ENCODE results near the gene FBP2.

FBP2 gene

DNA sequence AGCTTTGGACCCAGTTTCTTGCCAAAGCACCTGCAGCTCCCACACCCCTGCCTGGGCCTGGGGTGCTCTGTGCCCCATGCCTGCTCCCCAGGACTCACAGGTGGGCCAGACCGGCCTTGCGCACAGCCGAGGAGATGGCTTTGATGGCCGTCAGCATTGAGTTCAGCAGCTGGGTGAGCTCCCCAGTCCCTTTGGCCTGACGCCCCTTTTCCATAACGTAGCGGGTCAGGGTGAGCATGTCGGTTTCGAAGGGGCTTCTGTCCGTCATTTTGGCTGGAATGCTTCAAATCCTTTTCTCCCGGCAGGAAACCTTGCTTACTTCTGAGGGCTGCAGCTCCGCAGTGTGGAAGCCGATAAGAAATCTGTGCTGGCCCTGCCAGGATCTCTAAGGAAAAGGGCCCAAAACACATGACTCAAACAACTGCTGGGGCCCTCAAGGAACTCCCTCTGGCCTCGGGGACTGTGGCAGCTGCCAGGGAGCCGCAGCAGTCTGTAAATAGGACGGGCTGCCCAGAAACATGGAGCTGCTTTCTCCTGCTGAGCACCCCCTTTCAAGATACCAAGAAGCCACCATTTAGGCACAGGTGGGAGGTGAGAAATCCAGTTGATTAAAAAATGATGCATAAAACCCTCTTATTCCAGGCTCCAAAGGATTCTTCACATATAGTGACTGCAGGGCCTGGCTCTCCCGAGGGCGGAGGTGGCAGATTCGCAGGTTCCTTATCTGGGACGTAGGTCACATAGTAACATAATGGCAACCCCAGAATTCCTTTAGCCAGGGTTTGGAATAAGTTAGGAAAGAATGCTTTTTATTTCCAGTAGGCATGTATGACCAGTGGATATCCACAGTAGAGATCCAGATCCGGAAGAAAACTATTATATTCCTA, at the start of gene FBP2:
FBP2 (minus strand) TSS at position 366 of the 887 bp plus-strand sequence; CDS start at position 268, 98 bp downstream.
- no peak for DNase-seq (ENCODE audit: low read depth)

DNA sequence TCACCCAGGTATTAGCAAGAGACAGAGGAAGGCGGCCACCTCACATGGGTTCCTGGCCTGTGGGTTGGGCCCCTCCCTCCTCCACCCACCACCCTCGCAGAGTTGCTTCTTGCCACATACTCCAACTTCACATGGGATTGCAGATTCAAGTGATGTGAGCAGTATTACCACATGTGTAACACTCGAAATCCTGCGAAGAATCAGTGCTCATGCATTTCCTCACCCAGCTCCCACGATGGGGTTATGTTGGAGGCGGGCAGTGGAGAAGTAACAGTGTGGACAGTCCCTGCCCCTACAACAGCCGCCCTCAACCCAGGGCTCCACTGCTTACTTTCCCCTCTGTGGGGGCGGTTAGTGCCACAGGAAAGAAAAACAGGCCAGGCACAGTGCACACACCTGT, 49.6 kb upstream of the FBP2 start:
- DNase-seq (ENCODE audit: low read depth) = no peak

DNA sequence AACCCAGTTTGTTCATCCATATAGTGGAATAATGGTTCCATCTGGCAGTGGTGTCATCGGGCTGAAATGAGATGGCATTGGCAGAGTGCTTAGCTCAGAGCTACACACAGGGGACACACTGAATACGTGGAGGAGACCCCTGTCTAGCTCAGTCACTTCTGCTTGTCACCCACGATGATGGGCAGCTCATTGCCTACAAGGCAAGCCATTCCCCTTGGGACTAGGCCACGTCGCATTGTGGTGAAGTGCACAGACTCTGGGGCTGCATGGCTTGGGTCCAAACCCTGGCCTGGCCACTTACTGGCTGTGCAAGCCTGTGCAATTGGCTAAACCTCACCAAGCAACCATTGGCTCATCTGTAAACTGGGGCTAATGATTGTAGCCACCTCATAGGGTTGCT, 48.9 kb upstream of the FBP2 start:
- DNase-seq (ENCODE audit: low read depth) = no peak

DNA sequence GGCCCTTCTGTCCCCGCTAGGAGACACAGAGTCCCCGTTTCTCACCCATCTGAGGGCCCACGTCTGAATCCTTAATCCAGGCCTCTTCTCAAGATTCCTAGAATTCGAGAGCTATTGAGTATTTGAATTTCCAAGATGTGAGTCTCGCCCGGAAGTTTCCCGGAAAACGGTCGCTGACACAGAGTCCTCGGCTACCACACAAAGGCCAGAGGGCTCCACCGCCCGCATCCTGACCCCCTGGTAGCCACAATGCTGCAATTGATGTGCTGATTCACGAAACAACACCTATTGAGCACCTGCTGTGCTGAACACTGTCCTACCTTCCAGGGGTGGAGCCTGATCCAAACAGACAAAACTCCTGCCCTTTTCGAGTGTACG, 46.4 kb upstream of the FBP2 start:
- DNase-seq (ENCODE audit: low read depth) = no peak

DNA sequence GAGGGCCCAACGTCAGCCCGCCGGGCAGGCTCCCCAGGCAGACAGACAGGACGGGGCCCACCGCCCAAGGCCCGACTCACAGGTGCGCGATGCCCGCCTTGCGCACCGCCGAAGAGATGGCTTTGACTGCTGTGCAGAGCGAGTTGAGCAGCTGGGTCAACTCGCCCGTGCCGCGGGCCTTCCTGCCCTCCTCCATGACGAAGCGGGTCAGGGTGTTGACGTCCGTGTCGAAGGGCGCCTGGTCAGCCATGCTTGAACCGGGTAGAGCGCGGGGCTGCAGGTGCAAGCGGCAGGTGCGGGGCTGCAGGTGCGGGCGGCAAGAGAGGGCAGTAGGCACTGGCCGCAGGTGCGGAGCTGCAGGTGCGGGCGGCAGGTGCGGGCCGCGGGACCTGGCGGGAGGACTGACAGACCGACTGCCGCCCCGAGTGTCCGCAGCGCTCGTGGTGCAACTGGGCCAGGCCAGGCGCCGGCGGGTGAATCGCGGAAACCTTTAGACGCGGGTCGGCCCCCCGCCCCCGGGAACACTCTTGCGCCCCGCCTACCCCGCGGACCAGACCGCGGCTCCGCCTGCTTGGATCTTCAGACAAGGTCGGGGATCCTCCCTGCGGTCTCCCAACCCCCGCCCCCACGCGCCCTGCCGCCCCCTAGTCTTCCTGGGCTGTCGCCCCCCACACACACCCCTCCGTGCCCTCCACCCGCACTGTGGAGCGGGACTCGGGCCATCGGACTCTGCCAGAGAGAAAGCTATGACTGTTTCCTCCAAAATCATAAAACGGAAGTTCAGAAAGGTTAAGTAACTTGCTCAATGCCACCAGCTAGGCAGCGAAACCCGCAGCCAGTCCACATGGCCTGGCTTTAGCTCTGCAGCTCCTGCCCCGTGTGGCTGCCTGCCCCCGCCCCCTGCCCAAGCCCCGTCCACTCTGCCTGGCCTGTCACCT, 45.7 kb upstream of the FBP2 start, which contains the start of gene FBP1:
FBP1 (minus strand) TSS at position 458 of the 938 bp plus-strand sequence; CDS start at position 250, 208 bp downstream.
- DNase-seq (ENCODE audit: low read depth) = peak; percentile 13

DNA sequence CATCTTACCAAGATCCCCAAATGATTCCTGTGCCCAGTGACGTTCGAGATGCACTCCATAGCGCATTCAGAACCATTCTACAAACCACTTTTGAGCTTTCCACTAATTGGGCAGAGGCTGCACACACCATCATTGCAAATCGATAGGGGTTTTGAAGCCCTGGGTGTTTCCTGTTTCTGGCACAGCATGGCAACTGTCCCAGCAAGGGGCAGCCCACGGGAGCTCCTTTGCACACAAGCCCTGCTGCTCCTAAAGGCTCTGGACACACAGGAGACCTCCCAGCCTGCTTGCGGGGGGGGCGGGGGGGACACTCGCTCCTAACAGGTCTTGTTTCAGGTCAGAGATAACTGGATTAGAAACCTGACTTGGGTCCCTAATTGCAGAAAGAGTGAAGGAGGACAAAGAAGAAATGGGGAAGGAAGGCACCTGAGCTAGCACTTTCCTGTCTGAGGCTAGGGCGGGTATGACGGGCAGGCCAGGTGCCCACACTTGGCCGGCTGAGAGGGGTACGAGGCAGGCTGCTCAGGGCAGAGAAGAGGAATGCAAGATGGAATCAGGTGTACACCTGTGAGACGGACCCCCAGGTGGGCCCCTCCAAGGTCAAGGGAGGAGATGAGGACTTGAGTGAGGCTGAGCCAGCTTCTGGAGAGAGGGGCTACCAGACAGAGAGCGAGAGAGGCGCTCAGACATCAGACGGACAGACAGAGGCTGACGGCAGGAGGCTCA, 44.9 kb upstream of the FBP2 start:
- DNase-seq (ENCODE audit: low read depth) = no peak

DNA sequence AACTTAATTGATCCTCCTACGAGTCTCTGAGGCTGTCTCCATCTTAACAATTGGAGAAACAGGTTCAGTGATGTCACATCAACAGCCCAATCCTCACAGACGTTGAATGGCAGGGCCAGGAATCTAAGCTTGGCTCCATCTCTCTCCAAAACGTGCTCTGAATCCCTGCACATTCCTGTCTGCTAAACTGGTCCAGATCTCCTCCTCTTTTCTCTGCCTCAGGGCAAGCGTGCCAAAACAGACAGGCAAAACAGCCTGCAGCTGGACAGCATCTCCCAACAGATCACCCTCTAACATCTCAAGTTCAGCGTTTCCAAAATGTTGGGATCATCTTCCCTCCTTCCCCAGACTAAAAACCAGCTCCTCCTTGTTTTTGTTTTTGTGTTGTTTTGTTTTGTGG, 39.1 kb upstream of the FBP2 start:
- DNase-seq (ENCODE audit: low read depth) = no peak

DNA sequence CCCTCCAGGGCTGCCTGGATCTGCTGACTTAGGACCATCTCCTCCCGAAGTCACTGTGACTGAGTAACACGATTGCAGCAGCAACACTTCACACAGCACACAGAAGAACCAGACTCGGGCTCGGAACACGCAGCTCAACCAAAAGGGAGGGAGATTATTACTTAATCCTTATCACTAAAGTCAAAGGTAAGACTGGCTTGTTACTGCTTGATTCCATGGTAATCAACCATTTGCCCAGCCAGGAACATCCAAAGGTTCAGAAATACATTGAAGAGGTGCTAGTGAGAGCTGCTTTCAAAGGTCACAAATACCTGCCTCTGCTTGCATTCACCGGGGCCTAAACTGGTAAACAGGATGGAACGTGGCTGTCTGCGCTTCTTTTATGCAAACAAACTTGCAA, 38.0 kb upstream of the FBP2 start:
- DNase-seq (ENCODE audit: low read depth) = no peak

DNA sequence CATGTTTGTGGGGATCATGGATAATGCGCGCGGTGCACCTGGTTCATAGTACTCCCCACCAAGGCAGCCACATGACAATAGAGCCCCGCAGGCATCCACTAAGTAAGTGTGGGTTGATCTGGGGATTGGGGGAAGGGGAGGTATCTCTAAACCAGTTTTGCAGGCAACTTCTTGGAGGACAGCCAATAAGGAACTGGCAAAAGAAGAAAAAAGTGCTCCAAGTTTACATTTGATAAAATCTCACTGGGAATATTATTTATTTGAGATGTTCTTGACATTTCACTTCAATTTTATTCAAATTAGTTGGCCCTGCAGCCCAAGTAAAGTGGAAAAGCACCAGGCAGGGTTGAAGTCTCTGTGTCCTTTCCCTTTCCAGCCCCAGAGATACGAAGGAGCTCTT, 37.2 kb upstream of the FBP2 start:
- DNase-seq (ENCODE audit: low read depth) = no peak

DNA sequence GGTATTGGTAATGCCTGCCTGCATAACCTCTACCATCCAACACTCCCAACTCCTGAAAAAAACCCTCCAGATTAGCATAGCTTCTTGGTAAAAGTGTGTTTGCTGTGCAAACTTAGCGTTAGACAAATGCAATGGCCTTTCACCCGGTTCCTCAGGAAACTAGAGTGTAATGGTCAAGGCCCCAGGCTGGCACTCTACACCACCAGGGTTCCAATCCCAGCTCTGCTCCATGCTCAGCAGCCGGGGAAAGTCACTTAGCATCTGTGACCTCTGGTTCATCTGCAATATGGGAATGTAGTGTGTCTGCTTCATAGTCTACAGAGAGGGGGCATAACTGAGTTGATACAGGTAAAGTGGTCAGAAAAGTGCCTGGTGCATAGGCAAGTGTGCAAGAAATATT, 36.7 kb upstream of the FBP2 start:
- no peak for DNase-seq (ENCODE audit: low read depth)

DNA sequence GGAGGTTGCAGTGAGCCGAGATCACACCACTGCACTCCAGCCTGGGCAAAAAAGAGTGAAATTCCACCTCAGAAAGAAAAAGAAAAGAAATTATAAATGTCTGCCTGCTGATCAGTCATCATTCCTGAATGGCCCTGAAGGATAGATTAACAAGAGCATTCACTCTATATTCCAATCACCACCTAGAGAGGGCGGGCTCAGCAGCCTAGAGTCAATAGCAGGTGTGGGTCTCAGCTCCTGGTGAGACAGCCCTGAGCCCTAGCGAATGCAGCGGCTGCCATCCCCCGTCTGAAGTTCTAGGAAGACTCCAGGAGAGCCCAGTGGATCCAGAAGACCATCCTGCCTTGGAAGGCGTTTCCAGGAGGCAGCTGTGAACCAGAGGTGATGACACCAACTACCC, 33.7 kb upstream of the FBP2 start:
- DNase-seq (ENCODE audit: low read depth) = no peak

DNA sequence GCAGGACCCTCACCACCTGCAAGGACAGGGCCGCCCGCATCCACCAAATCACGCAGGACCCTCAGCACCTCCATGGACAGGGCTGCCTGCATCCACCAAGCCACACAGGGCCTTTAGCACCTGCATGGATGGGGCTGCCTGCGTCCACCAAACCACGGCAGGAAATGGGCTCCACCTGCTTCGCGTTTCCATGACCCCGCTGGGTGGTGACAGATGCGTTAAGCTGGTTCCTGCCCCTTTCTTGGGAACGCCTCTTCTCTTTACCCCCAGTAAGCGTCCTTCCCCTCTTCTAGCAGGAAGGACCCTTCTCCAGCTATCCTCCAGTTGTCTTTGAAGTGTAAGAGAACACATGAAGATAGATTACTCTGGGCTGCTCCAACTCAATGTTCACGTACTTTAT, 32.2 kb upstream of the FBP2 start:
- DNase-seq (ENCODE audit: low read depth) = no peak

DNA sequence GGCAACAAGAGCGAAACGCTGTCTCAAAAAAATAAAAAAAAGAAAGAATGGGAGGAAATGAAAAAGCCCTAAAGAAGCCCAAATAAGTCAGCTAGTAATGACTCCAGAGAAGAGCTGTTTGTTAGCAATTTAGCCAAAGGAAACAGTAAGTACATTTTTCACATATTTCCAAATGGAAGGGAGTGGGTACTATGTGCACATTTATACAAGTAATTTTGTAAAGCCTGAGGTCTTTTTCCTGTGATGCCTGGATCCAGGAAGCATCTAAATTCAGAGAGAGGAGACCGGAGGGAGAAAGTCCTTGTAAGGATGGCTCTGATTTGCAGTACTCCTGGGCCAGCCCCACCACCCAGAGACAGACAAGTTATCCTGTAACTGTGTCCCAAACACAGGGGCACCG, 31.0 kb upstream of the FBP2 start:
- no peak for DNase-seq (ENCODE audit: low read depth)

DNA sequence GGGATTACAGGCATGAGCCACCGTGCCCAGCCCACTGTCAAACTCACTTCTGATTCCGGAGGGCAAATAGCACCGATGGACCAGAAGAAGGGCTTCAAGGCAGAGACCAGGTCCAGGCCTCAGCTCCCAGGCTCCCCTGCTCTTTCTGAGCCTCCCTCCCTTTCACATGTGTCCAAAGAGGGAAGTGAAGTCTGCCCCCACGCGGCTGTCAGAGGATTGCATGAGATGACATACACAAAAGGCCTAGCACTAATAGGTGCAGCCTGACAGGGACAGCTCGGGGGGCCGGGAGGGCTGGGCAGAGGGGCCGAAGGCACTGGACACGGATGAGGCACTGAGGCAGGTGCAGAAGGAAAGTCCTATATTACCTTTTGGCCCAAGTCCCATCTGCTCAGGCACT, 29.6 kb upstream of the FBP2 start:
- DNase-seq (ENCODE audit: low read depth) = no peak

DNA sequence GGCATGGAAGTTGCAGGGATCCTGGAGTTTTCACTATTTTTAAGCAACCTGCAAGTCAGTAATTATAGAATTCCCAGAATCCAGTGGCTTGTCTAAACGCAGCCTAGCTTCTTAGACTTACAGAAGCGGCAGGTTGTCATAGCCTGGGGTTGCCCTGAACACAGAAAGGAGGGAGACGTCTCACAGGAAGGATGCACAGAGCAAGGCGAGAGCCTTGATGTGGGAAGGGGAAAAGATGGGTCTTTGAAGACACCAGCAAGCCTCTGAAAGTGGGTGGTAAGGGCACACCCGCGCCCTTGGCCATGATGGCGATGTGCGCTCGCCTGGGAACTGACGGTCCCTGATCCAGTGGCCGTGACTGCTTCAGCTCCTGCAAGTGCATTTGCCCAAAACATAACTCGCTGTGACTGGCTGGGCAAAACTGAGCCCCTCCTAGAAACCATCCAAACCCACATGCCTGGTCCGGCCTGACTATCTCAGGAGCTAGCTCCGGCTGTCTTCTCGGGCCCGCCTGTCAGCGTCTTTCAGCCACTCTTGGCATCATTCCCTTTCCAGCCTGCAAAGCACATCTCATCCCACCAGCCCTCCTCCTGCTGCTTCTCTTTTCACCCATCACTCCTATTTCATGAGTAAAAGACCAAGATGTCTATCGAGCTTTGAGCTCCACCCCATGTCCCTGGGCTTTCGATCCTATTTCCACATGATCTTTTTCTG, 28.6 kb upstream of the FBP2 start:
- no peak for DNase-seq (ENCODE audit: low read depth)

DNA sequence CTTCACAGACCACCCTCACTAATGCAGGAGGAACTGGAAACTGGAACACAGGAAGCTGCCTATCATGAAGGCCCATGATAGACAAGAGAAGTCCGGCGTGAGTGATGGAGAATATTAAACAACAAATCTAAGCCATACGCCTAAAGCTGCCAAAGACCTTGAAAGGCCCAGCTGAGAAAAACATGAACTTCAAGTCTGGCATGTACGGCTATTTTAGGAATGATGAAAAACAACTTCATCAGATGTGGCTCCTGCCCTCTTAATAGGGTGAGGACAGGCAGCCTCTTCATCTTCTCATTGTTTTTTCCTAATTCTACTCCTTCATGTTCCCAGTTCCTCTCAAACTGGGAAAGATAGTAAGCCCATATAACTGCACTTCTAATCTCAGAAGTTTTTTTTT, 25.4 kb upstream of the FBP2 start:
- no peak for DNase-seq (ENCODE audit: low read depth)

DNA sequence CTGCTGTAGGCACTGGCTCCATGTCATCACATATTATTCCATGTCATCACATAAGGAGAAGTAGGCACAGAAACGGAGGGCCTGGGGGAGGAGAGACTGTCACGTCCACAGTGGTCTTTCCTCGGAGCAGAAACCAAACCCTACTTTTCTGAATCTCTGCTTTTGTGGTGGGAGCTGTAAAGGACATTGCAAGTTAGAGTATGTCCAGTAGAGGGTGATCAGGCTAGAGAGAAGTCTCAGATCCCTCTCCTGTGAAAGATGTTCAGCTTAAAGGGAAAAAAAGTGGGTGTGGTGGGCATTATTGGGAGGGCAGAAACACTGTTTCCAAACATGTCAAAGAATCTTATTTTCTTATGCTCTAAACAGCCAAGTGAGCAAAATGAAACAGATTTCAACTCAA, 19.4 kb upstream of the FBP2 start:
- no peak for DNase-seq (ENCODE audit: low read depth)

DNA sequence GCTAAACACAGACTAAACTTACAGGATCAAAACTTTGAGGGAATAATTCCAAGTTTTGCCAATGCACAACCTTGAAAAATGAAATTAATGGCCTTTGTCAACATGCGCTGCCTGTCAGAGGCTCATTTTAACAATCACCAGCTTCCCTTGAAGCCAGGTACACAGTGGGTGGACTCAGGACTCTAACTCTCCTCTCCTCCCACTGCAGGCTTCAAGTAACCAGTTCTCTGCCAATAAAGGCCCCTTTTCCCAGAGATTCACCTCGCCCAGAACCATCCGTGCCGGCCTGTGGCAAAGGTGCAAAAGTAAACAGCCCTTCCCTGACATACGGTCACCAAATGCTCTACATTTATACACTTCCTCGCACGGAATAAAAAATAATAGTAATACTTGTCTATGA, 18.4 kb upstream of the FBP2 start:
- DNase-seq (ENCODE audit: low read depth) = no peak

DNA sequence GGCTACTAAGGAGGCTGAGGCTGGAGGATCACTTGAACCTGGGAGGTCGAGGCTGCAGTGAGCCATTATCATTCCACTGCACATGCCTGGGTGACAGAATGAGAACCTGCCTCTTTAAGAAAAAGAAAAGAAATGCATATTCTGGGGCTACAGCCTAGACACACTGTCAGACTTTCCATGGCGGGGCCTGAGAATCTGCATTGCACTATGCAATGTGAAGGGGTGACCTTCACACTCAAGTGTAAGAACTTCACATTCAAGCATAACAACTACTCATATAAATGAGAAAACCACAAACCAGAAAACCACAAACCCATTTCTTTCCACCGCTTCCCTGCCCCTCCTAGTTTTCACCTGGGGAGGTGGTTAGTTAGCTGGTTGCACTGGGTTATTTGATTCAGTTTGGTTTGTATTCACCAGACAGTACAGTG, 18.0 kb upstream of the FBP2 start:
- no peak for DNase-seq (ENCODE audit: low read depth)

DNA sequence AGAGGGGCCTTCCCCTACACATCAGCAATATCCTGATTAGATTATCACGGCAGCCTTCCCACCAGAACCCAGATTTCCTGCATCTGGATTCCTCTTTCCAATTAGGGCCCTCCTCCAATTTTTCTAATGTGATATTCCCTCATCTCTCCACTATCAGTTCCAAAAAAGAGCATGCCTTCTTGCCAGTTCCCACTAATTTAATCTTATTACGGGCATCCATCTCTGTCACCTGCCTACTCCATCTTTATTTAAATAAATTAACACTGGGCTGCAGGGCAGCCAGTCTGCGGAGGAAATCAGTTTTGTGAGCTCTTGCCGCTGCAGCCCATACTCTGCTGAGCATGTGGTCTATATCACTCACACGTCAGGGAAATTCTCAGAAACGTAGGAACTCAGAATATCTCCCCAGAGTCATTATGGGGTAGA, 16.6 kb upstream of the FBP2 start:
- DNase-seq (ENCODE audit: low read depth) = no peak

DNA sequence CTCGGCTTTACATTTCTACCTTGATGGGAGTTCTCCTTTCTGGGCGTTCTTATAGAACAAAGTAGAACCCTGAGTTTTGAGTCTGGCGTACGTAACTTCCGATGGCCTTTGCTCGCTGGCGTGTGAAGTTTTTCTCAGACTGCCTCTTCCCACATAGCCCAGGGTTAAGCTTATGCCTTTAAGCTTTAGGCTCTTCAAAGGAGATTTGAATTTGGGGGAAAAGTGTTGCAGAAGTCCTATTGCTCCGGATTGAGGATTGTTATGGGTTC, 13.7 kb upstream of the FBP2 start:
- no peak for DNase-seq (ENCODE audit: low read depth)

Measured in activated T-helper 1 cell treated with Interleukin-2 at 50 U/mL for 16 hours (primary cell).